MM.1S (cell line): ENCODE results near the gene EIF2S1.

Experiments
- EZH2phosphoT487 ChIP-seq: fragments of 300-600 bp; sonication (generic); IDR thresholded peaks from 2 replicates; pipeline ENCODE4 v1.6.1; 2018; ENCODE audit warnings: antibody characterized with exemption, low read length
- TF ChIP-seq, protein P1 (sequence below): fragments of 300-600 bp; sonication (generic); IDR thresholded peaks from 2 replicates; pipeline ENCODE4 v1.5.1; 2016; ENCODE audit warnings: antibody characterized with exemption, low read length, mixed read lengths

DNA sequence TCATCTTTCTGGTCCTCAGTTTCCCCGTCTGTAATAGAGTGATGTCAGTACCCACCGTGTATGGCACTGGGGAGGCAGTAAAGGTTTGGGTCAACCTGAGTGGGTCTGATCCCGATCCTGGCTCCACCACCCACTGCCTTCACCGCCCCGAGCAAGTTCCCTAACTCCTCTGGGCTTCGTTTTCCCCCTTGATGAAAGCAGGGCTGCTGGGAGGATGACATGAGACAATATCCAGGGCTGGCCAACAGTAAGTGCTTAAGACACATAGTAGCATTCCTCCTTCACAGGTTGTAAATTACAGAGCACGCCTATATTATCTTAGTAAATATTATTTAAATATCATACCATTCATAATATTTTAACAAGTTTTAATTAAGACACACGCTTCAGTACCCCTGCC, 51.2 kb downstream of the EIF2S1 start:
- TF ChIP-seq, protein P1, sequence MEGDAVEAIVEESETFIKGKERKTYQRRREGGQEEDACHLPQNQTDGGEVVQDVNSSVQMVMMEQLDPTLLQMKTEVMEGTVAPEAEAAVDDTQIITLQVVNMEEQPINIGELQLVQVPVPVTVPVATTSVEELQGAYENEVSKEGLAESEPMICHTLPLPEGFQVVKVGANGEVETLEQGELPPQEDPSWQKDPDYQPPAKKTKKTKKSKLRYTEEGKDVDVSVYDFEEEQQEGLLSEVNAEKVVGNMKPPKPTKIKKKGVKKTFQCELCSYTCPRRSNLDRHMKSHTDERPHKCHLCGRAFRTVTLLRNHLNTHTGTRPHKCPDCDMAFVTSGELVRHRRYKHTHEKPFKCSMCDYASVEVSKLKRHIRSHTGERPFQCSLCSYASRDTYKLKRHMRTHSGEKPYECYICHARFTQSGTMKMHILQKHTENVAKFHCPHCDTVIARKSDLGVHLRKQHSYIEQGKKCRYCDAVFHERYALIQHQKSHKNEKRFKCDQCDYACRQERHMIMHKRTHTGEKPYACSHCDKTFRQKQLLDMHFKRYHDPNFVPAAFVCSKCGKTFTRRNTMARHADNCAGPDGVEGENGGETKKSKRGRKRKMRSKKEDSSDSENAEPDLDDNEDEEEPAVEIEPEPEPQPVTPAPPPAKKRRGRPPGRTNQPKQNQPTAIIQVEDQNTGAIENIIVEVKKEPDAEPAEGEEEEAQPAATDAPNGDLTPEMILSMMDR, result no peak
- no peak for TF ChIP-seq EZH2phosphoT487
